ENCODE data around the gene AANAT.
"Not testable (repeated sequence)": the region's sequence is repeated elsewhere in the genome, so short reads cannot be mapped to it uniquely, and the experiment has no call there.

The AANAT gene

GRCh38 chr17:76513306-76513692, 45.9 kb downstream of the AANAT start (continued):
- TF ChIP-seq ZNF623 (tag by site-specific recombination; IDR thresholded peaks at IDR 0.05): no peak

- TF ChIP-seq ZNF121 (tag by site-specific recombination; IDR thresholded peaks at IDR 0.05): peak; percentile 92
- CTCF ChIA-PET: interaction anchor here (0.7 to 2.2 kb wide), 7 partner anchors 9 to 167 kb away, joined by 3 to 21 read pairs (median 4); no protein-coding TSS in a partner anchor
- POLR2A ChIA-PET; H3K36me3 ChIP-seq (ENCODE audit: control insufficient read depth in 2 of 2, insufficient read depth in 1 of 2, low read length in 2 of 2); H3K4me1 ChIP-seq (ENCODE audit: control insufficient read depth, insufficient read depth, low read length); H3K9me3 ChIP-seq (ENCODE audit: control insufficient read depth, insufficient read depth, low read depth, low read length); H3K27ac ChIP-seq (ENCODE audit: extremely low read depth, low read depth, low read length); H3K4me3 ChIP-seq (ENCODE audit: low read depth, low read length): not testable (repeated sequence)
Observed at GRCh38 chr17:76514355-76514754, 47.0 kb downstream of the AANAT start.

- TF ChIP-seq, protein P1, sequence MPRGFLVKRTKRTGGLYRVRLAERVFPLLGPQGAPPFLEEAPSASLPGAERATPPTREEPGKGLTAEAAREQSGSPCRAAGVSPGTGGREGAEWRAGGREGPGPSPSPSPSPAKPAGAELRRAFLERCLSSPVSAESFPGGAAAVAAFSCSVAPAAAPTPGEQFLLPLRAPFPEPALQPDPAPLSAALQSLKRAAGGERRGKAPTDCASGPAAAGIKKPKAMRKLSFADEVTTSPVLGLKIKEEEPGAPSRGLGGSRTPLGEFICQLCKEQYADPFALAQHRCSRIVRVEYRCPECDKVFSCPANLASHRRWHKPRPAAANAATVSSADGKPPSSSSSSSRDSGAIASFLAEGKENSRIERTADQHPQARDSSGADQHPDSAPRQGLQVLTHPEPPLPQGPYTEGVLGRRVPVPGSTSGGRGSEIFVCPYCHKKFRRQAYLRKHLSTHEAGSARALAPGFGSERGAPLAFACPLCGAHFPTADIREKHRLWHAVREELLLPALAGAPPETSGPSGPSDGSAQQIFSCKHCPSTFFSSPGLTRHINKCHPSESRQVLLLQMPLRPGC (tag by site-specific recombination; IDR thresholded peaks at IDR 0.05): no peak
- TF ChIP-seq MYNN (tag by site-specific recombination; IDR thresholded peaks at IDR 0.05; ENCODE audit: borderline replicate concordance) (peak; percentile 71), ZNF473 (tag by site-specific recombination; IDR thresholded peaks at IDR 0.05) (no peak), ZNF19 (tag by site-specific recombination; IDR thresholded peaks at IDR 0.05; ENCODE audit: low read depth) (no peak), ZNF501 (tag by site-specific recombination; IDR thresholded peaks at IDR 0.05) (no peak), ZNF777 (tag by site-specific recombination; IDR thresholded peaks at IDR 0.05; ENCODE audit: borderline replicate concordance) (no peak)
Observed at GRCh38 chr17:76515274-76515949, 48.0 kb downstream of the AANAT start.

DNA sequence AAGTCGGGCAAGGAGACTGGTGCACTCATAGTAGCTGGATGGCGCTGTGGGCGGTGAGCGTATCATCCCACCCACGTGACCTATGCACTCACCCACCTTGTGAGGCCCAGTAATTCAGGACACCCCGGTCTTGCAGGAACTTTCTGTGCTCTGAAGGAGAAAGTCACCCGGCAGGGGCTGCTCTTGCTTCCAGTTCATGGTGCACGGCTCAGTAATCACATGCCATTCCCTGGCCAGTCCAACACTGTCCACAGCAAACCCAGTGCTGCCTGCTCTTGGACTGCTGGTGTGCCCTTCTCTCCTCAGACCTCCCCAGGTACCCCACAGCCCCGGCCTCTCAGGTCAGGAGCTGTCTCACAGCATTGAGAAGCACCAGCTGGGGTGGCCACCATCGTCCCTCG, 50.2 kb downstream of the AANAT start:
- no peak overlapping the region for H3K27ac ChIP-seq (ENCODE audit: extremely low read depth, low read depth, low read length)
- H3K4me3 ChIP-seq (ENCODE audit: low read depth, low read length): no peak overlapping the region
- ChIA-PET POLR2A (interaction anchor here (1.1 kb wide), 1 partner anchor 66 kb away, joined by 4 read pairs; no protein-coding TSS in a partner anchor), CTCF (interaction anchor here (1.3 to 3.7 kb wide), 3 partner anchors 10 to 29 kb away, joined by 3 to 20 read pairs (median 14); no protein-coding TSS in a partner anchor)
- H3K9me3 ChIP-seq (ENCODE audit: control insufficient read depth, insufficient read depth, low read depth, low read length): no peaks in the 10 kb centered on the region
- H3K4me1 ChIP-seq (ENCODE audit: control insufficient read depth, insufficient read depth, low read length): no peaks in the 10 kb centered on the region
- H3K36me3 ChIP-seq (ENCODE audit: control insufficient read depth in 2 of 2, insufficient read depth in 1 of 2, low read length in 2 of 2): no peaks in the 10 kb centered on the region
- TF ChIP-seq EGR2 (tag by site-specific recombination; IDR thresholded peaks at IDR 0.05; ENCODE audit: low read depth) (peak; percentile 80), ZFHX2 (tag by site-specific recombination; conservative IDR thresholded peaks at IDR 0.05) (peak; percentile 70)
- TF ChIP-seq, protein P2, sequence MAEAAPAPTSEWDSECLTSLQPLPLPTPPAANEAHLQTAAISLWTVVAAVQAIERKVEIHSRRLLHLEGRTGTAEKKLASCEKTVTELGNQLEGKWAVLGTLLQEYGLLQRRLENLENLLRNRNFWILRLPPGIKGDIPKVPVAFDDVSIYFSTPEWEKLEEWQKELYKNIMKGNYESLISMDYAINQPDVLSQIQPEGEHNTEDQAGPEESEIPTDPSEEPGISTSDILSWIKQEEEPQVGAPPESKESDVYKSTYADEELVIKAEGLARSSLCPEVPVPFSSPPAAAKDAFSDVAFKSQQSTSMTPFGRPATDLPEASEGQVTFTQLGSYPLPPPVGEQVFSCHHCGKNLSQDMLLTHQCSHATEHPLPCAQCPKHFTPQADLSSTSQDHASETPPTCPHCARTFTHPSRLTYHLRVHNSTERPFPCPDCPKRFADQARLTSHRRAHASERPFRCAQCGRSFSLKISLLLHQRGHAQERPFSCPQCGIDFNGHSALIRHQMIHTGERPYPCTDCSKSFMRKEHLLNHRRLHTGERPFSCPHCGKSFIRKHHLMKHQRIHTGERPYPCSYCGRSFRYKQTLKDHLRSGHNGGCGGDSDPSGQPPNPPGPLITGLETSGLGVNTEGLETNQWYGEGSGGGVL (tag by site-specific recombination; IDR thresholded peaks at IDR 0.05): no peak

More at GRCh38 chr17:76515274-76515949, 48.0 kb downstream of the AANAT start:
- Histone ChIP-seq H3K27ac (ENCODE audit: extremely low read depth, low read depth, low read length) (no peak overlapping the region), H3K4me1 (ENCODE audit: control insufficient read depth, insufficient read depth, low read length) (no peaks in the 10 kb centered on the region), H3K4me3 (ENCODE audit: low read depth, low read length) (no peak overlapping the region), H3K9me3 (ENCODE audit: control insufficient read depth, insufficient read depth, low read depth, low read length) (no peaks in the 10 kb centered on the region), H3K36me3 (ENCODE audit: control insufficient read depth in 2 of 2, insufficient read depth in 1 of 2, low read length in 2 of 2) (no peaks in the 10 kb centered on the region)
- POLR2A ChIA-PET: no interaction called here
- CTCF ChIA-PET: interaction anchor here (0.6 to 2.2 kb wide), 6 partner anchors 8 to 211 kb away, joined by 3 to 21 read pairs (median 4); no protein-coding TSS in a partner anchor

Measured in HEK293 (cell line).